ENCODE data around the gene CMSS1.
A peak's percentile ranks its signal among the peaks of the same experiment; 100 is the strongest.

Gene CMSS1

GRCh38 chr3:100003609-100004503, 186.2 kb downstream of the CMSS1 start:
- FAIRE-seq: no peak

DNA sequence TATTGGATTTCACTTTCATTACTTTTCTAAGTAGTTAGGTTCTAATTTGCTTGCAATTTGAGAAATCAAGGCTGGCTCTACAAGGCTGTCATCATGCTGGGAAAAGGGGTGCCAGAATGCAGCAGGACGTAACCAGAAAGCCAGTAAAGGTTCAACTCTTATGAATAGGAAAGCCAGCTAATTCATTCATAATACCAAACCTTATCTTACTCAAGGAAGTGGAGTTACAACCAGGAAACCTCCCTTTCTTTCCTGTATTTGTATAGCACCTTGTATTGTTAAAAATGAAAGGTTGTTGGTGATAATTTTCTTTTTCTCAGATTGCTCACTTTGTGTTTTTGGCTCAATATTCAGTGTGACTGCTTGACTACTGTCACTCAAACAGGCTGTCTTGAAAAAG, 187.3 kb downstream of the CMSS1 start:
- no peak for FAIRE-seq

DNA sequence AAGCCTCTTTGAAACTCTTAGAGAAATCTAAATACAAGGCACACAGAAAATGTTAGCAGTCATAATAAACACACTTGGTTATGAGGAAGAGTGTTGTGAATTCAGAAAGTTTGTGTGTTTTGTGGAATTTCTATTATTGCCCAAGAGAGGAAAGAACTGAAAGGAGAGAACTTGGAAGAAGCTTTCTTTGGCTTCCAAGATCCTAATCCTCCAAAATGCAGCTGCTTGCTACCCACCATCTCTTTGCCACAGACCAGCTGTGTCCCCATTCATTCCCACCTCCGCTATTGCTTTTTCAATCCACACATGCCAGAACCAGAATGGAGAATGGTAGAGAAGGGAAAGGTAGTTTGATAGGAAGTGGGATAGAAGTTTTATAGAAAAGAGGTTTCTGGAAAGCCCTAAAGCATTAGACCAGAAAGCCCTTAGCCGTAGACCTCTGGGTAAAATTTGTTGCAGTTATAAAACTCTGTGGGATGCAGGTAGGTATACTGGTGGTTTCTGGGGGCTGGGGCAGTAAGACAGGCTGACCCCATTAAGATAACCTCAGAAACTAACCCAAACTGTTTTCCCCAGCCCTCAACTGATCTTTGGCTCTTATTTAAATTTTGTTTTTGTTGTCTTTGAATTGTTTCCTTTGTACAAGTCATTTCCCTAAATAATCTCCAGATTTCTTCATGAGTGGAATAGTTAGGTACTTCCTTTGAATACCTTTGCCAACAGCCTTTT, 188.2 kb downstream of the CMSS1 start:
- FAIRE-seq: no peak

- no peak for FAIRE-seq
Observed at GRCh38 chr3:100006570-100007271, 189.1 kb downstream of the CMSS1 start.

DNA sequence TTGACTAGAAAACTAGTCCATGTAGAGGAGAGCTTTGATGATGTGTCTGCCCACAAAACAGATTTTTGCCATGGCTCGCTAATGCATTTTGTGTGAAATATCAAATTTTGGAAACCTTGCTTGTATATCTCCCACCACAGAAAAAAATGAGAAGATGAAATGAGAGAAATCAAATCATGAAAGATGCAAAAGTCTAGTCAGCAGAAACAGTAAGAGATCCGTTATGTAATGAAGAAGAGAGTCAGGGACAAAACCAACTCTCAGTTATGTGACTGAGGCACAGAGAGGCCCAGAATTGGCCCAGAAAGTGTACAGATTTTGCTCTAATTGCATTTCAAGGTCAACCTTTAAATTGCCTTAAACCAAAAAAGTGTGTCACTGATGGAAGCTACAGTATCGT, 189.7 kb downstream of the CMSS1 start:
- no peak for FAIRE-seq

DNA sequence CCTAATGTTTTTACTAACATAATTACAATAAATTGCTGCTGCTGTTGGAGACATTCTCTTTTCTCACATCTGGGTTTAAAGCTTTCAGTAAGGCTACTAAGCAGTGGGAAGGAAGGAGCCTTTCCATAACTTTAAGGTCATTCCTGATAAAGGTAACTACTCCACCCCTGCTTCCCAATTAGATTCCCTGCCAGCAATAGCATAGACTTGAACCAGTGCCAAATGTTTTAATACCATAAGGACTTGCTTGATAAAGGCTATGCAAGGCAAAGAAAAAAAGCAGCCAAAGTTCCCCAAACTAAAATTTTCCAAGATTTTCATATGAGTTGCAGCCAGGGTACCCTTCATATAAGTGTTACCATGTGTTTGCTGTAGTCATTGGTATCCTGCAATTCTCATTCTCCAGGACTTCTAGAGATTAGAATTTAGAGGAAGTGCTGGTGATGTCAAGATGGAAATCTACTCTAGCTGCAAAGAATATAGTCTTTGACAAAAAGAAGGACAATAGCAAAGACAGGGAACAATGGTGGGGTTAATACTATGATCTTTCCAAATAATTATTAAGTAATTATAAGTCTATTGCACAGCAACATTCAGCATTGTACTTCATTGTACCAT, 190.5 kb downstream of the CMSS1 start:
- no peak for FAIRE-seq

GRCh38 chr3:100009276-100010086, 191.8 kb downstream of the CMSS1 start:
- no peak for FAIRE-seq

- FAIRE-seq: no peak
Observed at GRCh38 chr3:100010087-100010417, 192.4 kb downstream of the CMSS1 start.

GRCh38 chr3:100018806-100019205, 201.1 kb downstream of the CMSS1 start:
- no peak for FAIRE-seq

GRCh38 chr3:100019719-100020118, 202.1 kb downstream of the CMSS1 start:
- no peak for FAIRE-seq

DNA sequence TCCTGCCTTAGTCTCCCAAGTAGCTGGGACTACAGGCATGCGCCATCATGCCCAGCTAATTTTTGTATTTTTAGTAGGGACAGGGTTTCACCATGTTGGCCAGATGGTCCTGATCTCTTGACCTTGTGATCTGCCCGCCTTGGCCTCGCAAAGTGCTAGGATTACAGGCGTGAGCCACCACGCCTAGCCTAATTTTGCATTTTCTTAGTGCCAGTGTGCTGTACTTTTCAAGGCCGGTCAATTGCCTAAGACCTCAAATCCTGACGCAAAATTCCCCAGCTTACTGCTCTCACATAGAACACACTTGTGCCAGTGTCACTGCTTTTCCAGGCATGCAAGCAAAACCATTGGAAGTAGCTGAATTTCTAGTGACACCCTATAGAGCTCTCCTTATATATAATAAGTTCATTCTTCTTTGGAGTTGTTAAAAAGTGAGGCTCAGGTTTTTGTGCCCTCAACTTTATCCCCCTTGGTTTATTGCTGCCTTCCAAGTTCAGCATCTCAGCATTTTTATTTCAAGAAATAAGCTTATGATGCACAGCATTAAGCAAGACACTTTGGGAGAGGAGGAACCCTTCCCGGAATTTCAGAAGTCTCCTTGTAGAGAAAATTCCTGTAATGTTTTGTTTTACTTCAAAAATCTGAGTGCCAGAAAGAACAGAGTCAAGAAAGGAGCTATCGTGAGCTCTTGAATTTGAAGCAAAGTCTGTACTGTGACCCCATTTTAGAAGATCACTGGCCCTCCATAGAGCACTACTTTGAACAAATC, 203.4 kb downstream of the CMSS1 start:
- no peak for FAIRE-seq

DNA sequence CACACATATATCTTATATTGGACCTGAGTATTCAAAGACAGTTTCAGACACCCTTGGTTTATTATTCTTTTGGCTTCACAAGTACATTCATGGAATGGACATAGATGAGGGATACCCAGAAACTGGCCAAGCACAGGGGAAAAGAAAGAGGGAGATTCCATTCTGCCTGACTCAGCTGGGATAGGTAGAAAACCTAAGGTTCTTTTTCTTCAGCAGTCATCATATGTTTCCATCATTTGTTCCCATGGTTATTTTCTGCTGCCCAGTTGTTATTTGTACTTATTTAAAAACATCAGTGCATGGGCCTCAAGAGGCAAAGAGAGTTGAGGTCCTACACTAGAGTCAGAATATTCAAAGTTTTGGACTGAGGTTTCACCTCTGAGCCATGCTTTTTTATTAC, 204.8 kb downstream of the CMSS1 start:
- no peak for FAIRE-seq

GRCh38 chr3:100023150-100023549, 205.5 kb downstream of the CMSS1 start:
- no peak for FAIRE-seq

DNA sequence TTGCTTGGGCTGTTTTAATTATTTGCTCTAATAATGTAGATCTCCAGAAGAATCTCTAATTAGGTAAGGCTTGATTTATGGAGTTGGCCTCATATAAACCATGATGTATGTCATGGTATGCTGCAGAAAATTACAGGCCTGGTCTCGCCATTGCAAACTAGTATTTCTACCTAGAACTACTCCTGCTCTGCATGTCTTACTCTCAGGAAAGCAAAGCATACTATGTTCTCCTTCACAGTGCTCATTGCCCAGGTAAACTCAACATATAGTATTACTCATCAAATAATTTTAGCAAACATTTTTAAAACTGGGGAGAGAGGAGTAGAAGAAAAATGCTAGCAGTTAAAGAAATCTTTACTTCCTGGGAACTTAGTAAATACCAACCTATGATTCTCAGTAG, 205.9 kb downstream of the CMSS1 start:
- FAIRE-seq: no peak

GRCh38 chr3:100024520-100025303, 207.1 kb downstream of the CMSS1 start:
- no peak for FAIRE-seq

DNA sequence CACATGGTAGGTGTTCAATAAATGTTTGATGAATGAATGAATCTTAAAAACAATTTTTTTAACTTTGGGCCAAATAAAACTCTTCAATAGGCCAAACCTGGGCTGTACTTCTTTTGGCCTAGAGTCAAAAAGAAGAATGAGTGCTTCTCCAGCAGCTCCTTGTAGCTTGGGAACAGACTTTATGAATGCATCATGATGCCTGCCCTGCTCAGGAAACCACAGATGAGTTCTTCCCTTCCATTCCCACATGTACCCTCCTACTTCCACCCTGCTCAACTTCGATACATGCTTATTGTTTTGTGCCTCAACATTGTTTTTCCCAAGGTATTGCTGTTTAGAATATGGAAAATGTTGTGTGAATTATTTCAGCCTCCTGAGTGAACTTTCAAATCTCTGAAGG, 209.7 kb downstream of the CMSS1 start:
- FAIRE-seq: no peak

GRCh38 chr3:100029052-100029451, 211.4 kb downstream of the CMSS1 start:
- FAIRE-seq: peak; percentile 34

GRCh38 chr3:100029689-100030088, 212.0 kb downstream of the CMSS1 start:
- FAIRE-seq: no peak

- no peak for FAIRE-seq
Observed at GRCh38 chr3:100030346-100030745, 212.7 kb downstream of the CMSS1 start.

DNA sequence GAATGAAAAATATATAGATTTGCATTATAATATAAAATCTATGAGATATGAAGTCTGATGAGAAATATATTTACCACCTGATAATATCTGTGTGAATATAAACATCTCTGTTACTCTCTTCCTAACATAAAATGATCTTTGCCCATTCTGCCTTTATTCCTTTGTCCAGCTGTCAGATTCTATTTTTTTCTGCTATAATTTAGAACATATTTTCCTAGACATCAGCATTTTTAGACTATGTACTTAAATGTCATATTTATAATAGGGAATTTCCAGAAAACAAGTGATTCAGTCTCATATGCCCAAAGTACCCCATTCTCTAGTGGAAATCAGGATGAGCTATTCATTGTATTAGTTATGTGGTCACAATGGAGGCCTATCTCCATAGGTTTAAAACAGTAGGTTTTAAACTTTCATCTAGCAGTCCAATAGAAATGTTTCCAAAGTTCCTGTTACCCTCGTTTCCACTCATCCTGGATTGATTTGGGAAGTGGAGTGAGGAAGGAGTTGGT, 213.3 kb downstream of the CMSS1 start:
- no peak for FAIRE-seq

- FAIRE-seq: no peak
Observed at GRCh38 chr3:100032243-100032642, 214.6 kb downstream of the CMSS1 start.
